GM21723 (cell line): Measurements from ENCODE around the gene TNFRSF8.

Experiments used
- ATAC-seq: cut with Tn5 transposase; IDR thresholded peaks from one replicate; pipeline ENCODE4 v1.9.1; 2021; ENCODE audit warnings: mild to moderate bottlenecking, moderate library complexity; ENCODE audit not compliant: unreplicated experiment

TNFRSF8 gene

GRCh38 chr1:12113433-12114339 lies 50.6 kb downstream of the TNFRSF8 start:
- no peak for ATAC-seq

GRCh38 chr1:12114340-12114683 lies 51.2 kb downstream of the TNFRSF8 start:
- ATAC-seq: no peak

- ATAC-seq: no peak
Observed at GRCh38 chr1:12114916-12115315, 51.8 kb downstream of the TNFRSF8 start.

GRCh38 chr1:12121212-12122003 lies 58.3 kb downstream of the TNFRSF8 start:
- no peak for ATAC-seq

GRCh38 chr1:12123172-12123571 lies 60.1 kb downstream of the TNFRSF8 start:
- ATAC-seq: no peak

- ATAC-seq: no peak
Observed at GRCh38 chr1:12124693-12125421, 61.8 kb downstream of the TNFRSF8 start.

GRCh38 chr1:12125422-12126355 lies 62.6 kb downstream of the TNFRSF8 start:
- no peak for ATAC-seq

GRCh38 chr1:12126781-12127180 lies 63.7 kb downstream of the TNFRSF8 start:
- ATAC-seq: no peak

- ATAC-seq: no peak
Observed at GRCh38 chr1:12127206-12127810, 64.2 kb downstream of the TNFRSF8 start.

- ATAC-seq: no peak
Observed at GRCh38 chr1:12128120-12128519, 65.0 kb downstream of the TNFRSF8 start.

- no peak for ATAC-seq
Observed at GRCh38 chr1:12129624-12130023, 66.5 kb downstream of the TNFRSF8 start.

GRCh38 chr1:12130466-12131130 lies 67.5 kb downstream of the TNFRSF8 start:
- ATAC-seq: no peak

GRCh38 chr1:12132078-12132477 lies 69.0 kb downstream of the TNFRSF8 start:
- ATAC-seq: no peak

GRCh38 chr1:12134716-12135115 lies 71.6 kb downstream of the TNFRSF8 start:
- no peak for ATAC-seq

- ATAC-seq: no peak
Observed at GRCh38 chr1:12135612-12136011, 72.5 kb downstream of the TNFRSF8 start.

- no peak for ATAC-seq
Observed at GRCh38 chr1:12136916-12137610, 74.0 kb downstream of the TNFRSF8 start.

GRCh38 chr1:12138196-12139168 lies 75.4 kb downstream of the TNFRSF8 start:
- no peak for ATAC-seq

- ATAC-seq: no peak
Observed at GRCh38 chr1:12140016-12140415, 76.9 kb downstream of the TNFRSF8 start.
